Ovary (tissue), 9 donors: ENCODE measurements around the gene RPL21. TPM values are rescaled to one million over a fixed set of nuclear protein-coding genes. Genes with fewer than 3 reads are reported as not detected.

Experiments
- DNase-seq, 5 donors: peaks; one replicate each; pipeline ENCODE4 v3.0.0-alpha.2; 2019 to 2020
- H3K27ac ChIP-seq, 2 donors: fragments of 200-600 bp; one replicate each; pipeline versions ENCODE4 v1.5.1 to v1.8.0; 2019 to 2022
- H3K27me3 ChIP-seq: fragments of 200-600 bp; one replicate; pipeline ENCODE4 v1.8.0; 2022
- H3K36me3 ChIP-seq: fragments of 200-600 bp; sonication (generic); one replicate; pipeline ENCODE4 v1.5.1; 2019
- H3K4me1 ChIP-seq: one replicate; pipeline ENCODE4 v1.8.1; 2013; ENCODE audit warnings: mild to moderate bottlenecking, moderate library complexity; ENCODE audit not compliant: insufficient read depth
- H3K4me3 ChIP-seq: fragments of 200-600 bp; sonication (generic); one replicate; pipeline ENCODE4 v1.5.1; 2017
- H3K9me3 ChIP-seq, 2 donors: fragments of 200-600 bp in 1 of 2; sonication (generic) in 1 of 2; one replicate each; pipeline versions ENCODE4 v1.5.1 to v1.8.1; 2013 to 2019; ENCODE audit warnings: mild to moderate bottlenecking in 1 of 2, moderate library complexity in 1 of 2
- EP300 ChIP-seq: sonication (generic); formaldehyde crosslinking; IDR thresholded peaks from one replicate; pipeline ENCODE4 v1.6.1; 2017; ENCODE audit warnings: antibody characterized with exemption
- POLR2A ChIP-seq: fragments of 450-650 bp; IDR thresholded peaks from one replicate; pipeline ENCODE4 v1.6.1; 2017; ENCODE audit warnings: antibody characterized with exemption, mild to moderate bottlenecking, moderate library complexity
- WGBS, 3 donors: extraction: QIAGEN DNeasy Blood & Tissue Kit in 1 of 3; methylation state at CpG; one replicate each; pipeline versions ENCODE4 v1.1.5 to v1.1.7; 2013 to 2017; 5-methylcytosine and 5-hydroxymethylcytosine counted together
- intact Hi-C, 4 donors: fragments of 100-400 bp; cut with DNase I; formaldehyde crosslinking; loops; one replicate each; pipeline versions ENCODE4 v1.11.0 to v1.15.1; 2022 to 2023
- polyA plus RNA-seq, 2 donors: library from polyadenylated mRNA; stranded (reverse); fragments of 200-250 nt in 1 of 2; fragments of 350-450 nt in 1 of 2; fragmentation: Illumina TruSeq in 1 of 2; extraction: RNeasy Lipid Tissue Mini Kit (QIAGEN cat#74804) in 1 of 2; gene quantifications; one replicate each; pipeline ENCODE4 v1.2.3, GENCODE V29; 2013 to 2014
- total RNA-seq, 7 donors: library from RNA; depleted of rRNA in 2 of 7; stranded (reverse); fragments of >200 nt in 2 of 7; fragmentation: NEBNext Ultra II Directional in 3 of 7; extraction: Animal tissue kit (Norgen Biotek cat#: 25700) in 3 of 7; gene quantifications; one replicate each; pipeline versions ENCODE4 v1.1.0 to v1.2.4, GENCODE V29; 2016 to 2023
- TF ChIP-seq, protein P1 (sequence below), 3 donors: fragments of 450-650 bp in 2 of 3; fragments of 200-600 bp in 1 of 3; IDR thresholded peaks; one replicate each; pipeline versions ENCODE4 v1.5.1 to v1.8.0; 2016 to 2022; ENCODE audit warnings: antibody characterized with exemption in 3 of 3, mild to moderate bottlenecking in 1 of 3
- donor health status: DM: no; HTN: no; CAD: no; lungs with moderate emphysema.
- donor health status: DM: no; HTN: no; CAD: no.
- donor health status: Bipolar disorder and iron deficiency.
- donor health status: DM: yes; HTN: yes; CAD: no.
- donor health status: DM: no; HTN: no; CAD: no.
- donor health status: DM: yes; HTN: yes; CAD: no.

Gene RPL21
- total and polyA plus RNA-seq, 9 donors: 1,871 to 4,783 (median 2,244) TPM

DNA sequence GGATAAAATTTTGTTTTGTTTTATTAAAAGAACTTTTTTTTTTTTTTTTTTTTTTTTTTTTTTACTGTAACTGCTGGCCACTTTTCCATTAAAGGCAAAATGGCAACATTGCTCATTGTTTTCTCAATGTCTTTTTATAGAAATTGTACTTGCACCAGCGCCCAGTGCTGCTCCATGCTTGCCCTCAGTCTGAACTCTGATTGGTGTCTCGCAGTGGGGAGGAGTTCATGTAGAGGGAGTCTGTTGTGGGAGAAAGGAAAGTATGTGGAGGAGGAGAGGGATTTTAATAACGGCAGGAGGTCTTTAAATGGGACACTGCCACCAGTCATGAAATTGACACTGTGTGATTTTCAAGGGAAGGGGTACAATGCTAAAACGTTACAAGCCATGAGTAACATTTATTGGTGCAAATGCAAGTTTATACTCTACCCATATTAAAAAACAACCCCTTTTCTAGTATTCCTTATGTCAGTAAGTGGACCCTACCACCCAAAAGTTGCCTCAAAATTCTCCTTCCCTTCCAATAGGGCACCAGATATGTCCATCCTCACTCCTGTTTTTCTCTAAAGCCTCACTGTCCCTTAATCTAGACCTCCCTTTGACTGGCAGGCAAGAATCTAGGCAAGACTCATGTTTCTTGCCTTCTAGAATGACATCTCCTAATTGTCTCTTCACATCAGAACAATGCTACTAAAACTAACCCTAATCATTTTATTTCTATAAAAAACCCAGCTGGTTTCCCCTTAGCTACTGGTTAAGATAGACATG is 22.5 kb downstream of the RPL21 start:
- H3K4me3 ChIP-seq: no peak overlapping the region
- no peaks in the 10 kb centered on the region for H3K36me3 ChIP-seq
- no peaks in the 10 kb centered on the region for H3K27me3 ChIP-seq
- DNase-seq: peak in 2 of 5 donors; percentile 34 to 50
- 11 to 19% (median 14%) methylated on average over 4 of the region's 4 CpGs for WGBS, 3 donors
- peaks cover 12% of the 10 kb centered on the region for H3K4me1 ChIP-seq
- H3K27ac ChIP-seq: peak overlapping the region in 1 of 2 donors; percentile 26
- intact Hi-C loops: loop anchor here in 2 of 4 donors (5.0 to 10.0 kb wide), 5 partner anchors 99 to 351 kb away; partner anchors contain the start of genes USP12 (in 2 of the 2), LNX2 (in 1 of the 2) and POLR1D (in 1 of the 2)
- TF ChIP-seq EP300: no peak
- no peak for TF ChIP-seq POLR2A
- TF ChIP-seq, protein P1, sequence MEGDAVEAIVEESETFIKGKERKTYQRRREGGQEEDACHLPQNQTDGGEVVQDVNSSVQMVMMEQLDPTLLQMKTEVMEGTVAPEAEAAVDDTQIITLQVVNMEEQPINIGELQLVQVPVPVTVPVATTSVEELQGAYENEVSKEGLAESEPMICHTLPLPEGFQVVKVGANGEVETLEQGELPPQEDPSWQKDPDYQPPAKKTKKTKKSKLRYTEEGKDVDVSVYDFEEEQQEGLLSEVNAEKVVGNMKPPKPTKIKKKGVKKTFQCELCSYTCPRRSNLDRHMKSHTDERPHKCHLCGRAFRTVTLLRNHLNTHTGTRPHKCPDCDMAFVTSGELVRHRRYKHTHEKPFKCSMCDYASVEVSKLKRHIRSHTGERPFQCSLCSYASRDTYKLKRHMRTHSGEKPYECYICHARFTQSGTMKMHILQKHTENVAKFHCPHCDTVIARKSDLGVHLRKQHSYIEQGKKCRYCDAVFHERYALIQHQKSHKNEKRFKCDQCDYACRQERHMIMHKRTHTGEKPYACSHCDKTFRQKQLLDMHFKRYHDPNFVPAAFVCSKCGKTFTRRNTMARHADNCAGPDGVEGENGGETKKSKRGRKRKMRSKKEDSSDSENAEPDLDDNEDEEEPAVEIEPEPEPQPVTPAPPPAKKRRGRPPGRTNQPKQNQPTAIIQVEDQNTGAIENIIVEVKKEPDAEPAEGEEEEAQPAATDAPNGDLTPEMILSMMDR (IDR thresholded peaks at IDR 0.05): no peak
- H3K9me3 ChIP-seq: no peaks in the 10 kb centered on the region

DNA sequence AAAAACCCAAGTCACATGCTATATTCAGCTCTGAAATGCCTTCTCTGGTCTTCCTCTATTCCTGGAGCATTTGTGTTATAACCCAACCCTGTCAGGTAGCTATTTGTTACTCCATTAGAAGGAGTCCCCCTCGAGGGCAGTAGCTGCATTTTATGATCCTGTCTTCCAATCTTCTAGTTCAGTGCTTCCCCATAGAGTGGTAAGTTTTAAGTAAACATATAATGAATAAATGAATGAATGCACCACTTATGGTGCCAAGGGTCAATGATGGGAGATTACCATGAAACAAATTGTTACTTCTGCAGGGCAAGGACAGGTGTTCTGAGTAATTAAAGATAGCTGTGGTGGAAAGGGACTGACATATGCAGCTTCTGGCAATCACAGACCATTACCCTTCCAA is 23.3 kb downstream of the RPL21 start:
- no peaks in the 10 kb centered on the region for H3K27me3 ChIP-seq
- peaks cover 12% of the 10 kb centered on the region for H3K4me1 ChIP-seq
- DNase-seq: no peak
- H3K4me3 ChIP-seq: no peak overlapping the region
- H3K9me3 ChIP-seq: no peaks in the 10 kb centered on the region
- H3K36me3 ChIP-seq: no peaks in the 10 kb centered on the region
- WGBS, 3 donors: 60 to 71% (median 68%) methylated on average over 1 of the region's 1 CpG
- TF ChIP-seq, protein P1 (IDR thresholded peaks at IDR 0.05): no peak
- TF ChIP-seq EP300: no peak
- no peak for TF ChIP-seq POLR2A
- H3K27ac ChIP-seq: no peak overlapping the region
- intact Hi-C loops: loop anchor here in 2 of 4 donors (5.0 to 10.0 kb wide), 5 partner anchors 100 to 350 kb away; partner anchors contain the start of genes USP12 (in 2 of the 2), LNX2 (in 1 of the 2) and POLR1D (in 1 of the 2)

DNA sequence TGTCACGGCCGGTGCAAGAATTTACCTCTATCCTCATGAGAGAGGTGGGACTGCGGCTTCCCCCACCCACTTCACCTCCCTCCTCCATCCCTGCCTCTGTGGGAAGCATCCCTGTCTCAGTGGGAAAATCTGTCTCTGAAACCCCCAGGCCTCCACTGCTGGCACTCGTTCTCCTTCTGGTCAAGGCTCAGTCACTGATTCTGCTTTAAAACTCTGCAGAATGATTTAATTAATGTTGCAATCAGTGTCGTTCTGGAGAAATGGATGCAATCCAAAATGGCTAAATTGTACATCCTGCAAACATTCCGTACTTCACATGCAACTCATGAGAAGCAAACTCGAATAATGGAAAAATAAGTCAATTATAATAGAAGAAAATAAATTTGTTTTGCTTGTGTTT is 24.8 kb downstream of the RPL21 start:
- Histone ChIP-seq H3K9me3 (no peaks in the 10 kb centered on the region), H3K27ac (no peak overlapping the region), H3K27me3 (no peaks in the 10 kb centered on the region), H3K4me1 (peaks cover 12% of the 10 kb centered on the region), H3K36me3 (no peaks in the 10 kb centered on the region), H3K4me3 (no peak overlapping the region)
- intact Hi-C loops: loop anchor here in 2 of 4 donors (10.0 kb wide), 3 partner anchors 101 to 349 kb away; partner anchors contain the start of genes LNX2 (in 1 of the 2), POLR1D (in 1 of the 2) and USP12 (in 1 of the 2)
- WGBS, 3 donors: 36 to 44% (median 38%) methylated on average over 7 of the region's 7 CpGs
- no peak for DNase-seq
- TF ChIP-seq, protein P1 (IDR thresholded peaks at IDR 0.05): no peak
- no peak for TF ChIP-seq POLR2A
- TF ChIP-seq EP300: no peak

DNA sequence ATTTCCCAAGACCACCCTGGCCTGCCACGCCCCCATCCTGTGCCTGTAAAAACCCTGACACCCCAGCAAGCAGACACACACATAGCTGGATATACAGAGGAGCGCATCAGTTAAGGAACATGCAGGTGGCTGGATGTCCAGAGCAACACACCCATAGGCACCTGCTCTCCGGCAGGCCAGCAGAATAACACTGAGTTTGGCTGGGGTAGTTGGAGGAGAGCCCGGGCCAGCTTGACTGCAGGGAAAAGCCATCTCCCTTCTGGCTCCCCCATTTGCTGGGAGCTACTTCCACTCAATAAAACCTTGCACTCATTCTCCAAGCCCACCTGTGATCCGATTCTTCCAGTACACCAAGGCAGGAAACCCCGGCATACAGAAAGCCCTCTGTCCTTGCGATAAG is 28.1 kb downstream of the RPL21 start:
- intact Hi-C loops: loop anchor here in 2 of 4 donors (10.0 kb wide), 3 partner anchors 105 to 345 kb away; partner anchors contain the start of genes LNX2 (in 1 of the 2), POLR1D (in 1 of the 2) and USP12 (in 1 of the 2)
- DNase-seq: no peak
- TF ChIP-seq, protein P1 (IDR thresholded peaks at IDR 0.05): no peak
- TF ChIP-seq EP300 (no peak), POLR2A (no peak)

More for the DNA sequence above, 28.1 kb downstream of the RPL21 start:
- peaks cover 2% of the 10 kb centered on the region for H3K4me1 ChIP-seq
- no peak overlapping the region for H3K4me3 ChIP-seq
- H3K9me3 ChIP-seq: no peaks in the 10 kb centered on the region
- no peak overlapping the region for H3K27ac ChIP-seq
- WGBS, 3 donors: 91 to 96% (median 91%) methylated on average over 7 of the region's 7 CpGs
- no peaks in the 10 kb centered on the region for H3K27me3 ChIP-seq
- H3K36me3 ChIP-seq: no peaks in the 10 kb centered on the region
